DMS53 treated with DMSO at 0.1 percent for 48 hours (cell line): Measurements from ENCODE around the gene CYP1A2.
"Not testable (repeated sequence)": the region's sequence is repeated elsewhere in the genome, so short reads cannot be mapped to it uniquely, and the experiment has no call there.

ENCODE experiments used
- DNase-seq: peaks from one replicate; lab custom pipeline; 2025; ENCODE audit not compliant: unreplicated experiment; lab: John Stamatoyannopoulos, UW

CYP1A2 gene

GRCh38 chr15:74748322-74748946 is at the start of gene CYP1A2:
TSS of gene CYP1A2 (plus strand) at chr15:74748845. CDS start at chr15:74749739, 894 bp downstream.
- no peak for DNase-seq

DNA sequence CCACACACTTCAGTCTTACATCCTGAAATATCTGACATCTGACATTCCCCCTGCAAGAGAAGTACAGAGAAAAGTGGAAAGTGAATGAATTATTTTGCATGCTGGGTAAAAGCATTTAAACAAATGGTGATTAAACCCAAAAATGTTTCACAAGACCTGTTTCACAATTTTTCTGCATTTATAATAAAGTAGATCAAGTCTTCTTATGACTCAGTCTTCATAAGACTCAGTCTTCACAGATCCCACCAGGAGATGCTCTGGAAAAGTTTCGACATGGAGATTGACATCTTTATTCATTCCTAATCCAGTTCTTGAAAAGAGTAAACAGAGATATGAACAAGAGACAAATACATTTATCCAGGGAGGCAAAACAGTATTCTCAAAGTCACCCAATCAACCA is 39.6 kb upstream of the CYP1A2 start:
- no peak for DNase-seq

DNA sequence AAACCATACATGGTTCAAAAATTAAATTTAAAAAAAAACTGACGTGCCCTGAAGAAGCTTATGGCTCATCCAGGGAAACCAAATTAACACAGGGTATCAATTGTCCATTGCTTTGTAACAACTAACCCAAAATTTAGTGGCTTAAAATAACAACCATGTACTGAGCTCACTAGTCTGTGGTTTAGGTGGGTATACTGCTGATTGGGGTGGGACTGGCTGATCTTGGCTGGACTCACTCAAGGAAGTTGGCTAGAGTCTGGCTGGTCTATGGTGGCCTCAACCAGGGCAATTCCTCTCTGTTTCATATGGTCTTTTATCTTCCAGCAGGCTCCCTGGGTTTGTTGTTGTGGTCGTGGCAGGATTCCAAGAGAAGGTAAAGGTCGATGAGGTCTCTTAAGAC is 38.8 kb upstream of the CYP1A2 start:
- DNase-seq = no peak

- DNase-seq = no peak
Measured at GRCh38 chr15:74710319-74711094, 38.1 kb upstream of the CYP1A2 start.

GRCh38 chr15:74712311-74712710 is 36.3 kb upstream of the CYP1A2 start:
- DNase-seq = no peak

- DNase-seq = no peak
Measured at GRCh38 chr15:74716651-74717050, 32.0 kb upstream of the CYP1A2 start.

- no peak for DNase-seq
Measured at GRCh38 chr15:74722591-74722990, 26.1 kb upstream of the CYP1A2 start.

DNA sequence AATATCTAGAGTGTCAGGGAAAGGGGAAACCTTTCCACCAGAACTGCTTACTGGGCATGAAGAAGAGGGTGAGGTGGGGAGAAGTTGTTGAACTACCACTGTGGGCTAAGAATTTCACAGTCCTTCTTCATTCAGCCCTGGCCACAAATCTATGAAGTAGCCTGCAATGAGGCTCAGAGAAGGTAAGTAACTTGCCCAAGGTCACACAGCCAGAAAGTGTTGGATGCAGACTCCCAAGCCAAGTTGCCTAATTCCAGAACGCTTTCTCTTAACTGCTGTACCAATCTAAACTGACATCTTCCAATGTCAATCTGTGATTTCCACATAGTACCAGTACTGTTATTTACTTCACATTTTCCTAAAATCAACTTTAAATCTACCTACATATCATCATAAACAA is 25.5 kb upstream of the CYP1A2 start:
- no peak for DNase-seq

DNA sequence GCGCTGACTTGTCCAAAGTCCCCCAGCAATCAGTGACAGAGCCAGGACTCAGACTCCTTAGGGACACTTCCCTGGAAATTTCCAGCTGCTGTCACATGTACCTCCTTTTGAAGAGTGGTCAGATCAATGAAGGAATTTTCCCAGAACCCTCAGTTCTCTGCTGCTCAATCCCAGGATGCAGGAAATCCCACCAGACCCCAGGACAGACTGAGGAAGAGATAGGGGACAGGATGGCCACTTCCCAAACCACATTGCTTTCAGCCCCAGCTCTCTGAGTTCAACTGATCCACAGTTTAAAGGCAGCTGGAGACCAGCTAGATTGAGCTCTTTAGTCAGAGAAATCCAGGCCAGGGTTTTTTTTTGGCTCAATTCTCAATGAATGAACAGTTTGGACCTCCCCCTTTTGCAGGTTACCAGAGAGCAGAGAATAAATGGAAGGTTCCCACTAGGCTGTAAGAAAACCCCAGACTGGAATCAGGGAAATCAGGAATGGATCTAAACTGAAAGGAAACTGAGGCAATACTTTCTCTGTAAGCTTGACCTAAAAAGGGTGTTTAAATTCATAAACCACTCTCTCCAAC is 24.8 kb upstream of the CYP1A2 start:
- peak; percentile 52 for DNase-seq

DNA sequence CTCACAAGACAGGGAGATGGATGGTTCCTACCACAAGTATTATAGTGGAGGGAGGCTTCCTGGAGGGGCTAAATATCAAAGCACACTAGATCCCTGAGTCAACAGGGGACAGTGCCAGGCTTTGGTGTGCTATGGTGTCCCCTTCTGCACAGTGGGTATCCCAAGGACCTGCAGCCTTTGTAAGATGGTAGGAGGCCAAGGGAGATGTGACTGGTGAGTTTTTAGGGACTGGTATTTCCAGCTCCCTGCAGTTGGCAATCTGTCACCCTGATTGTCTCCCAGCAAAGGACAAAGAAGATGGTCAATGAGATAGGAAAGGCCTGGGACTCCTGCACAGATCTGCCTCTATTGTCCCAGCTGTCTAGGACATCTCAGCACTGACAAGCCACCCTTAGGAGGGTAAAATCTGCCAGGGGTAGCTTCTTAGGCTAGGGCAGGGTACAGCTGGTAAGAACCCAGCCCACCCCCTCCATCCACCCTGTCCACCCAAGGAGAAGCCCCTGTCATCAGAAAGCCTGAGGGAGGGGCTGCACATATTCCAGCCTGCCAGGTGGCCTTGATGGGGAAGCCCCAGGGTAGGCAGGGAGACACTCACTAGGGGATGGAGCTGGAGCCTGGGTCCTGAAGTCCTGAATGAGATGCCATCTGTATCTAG is 23.9 kb upstream of the CYP1A2 start:
- no peak for DNase-seq

GRCh38 chr15:74725225-74725774 is 23.3 kb upstream of the CYP1A2 start, which contains the start of gene CYP1A1:
TSS of gene CYP1A1 (minus strand) at chr15:74725528. CDS start at chr15:74723097, 2,431 bp downstream.
- peak; percentile 11 for DNase-seq

DNA sequence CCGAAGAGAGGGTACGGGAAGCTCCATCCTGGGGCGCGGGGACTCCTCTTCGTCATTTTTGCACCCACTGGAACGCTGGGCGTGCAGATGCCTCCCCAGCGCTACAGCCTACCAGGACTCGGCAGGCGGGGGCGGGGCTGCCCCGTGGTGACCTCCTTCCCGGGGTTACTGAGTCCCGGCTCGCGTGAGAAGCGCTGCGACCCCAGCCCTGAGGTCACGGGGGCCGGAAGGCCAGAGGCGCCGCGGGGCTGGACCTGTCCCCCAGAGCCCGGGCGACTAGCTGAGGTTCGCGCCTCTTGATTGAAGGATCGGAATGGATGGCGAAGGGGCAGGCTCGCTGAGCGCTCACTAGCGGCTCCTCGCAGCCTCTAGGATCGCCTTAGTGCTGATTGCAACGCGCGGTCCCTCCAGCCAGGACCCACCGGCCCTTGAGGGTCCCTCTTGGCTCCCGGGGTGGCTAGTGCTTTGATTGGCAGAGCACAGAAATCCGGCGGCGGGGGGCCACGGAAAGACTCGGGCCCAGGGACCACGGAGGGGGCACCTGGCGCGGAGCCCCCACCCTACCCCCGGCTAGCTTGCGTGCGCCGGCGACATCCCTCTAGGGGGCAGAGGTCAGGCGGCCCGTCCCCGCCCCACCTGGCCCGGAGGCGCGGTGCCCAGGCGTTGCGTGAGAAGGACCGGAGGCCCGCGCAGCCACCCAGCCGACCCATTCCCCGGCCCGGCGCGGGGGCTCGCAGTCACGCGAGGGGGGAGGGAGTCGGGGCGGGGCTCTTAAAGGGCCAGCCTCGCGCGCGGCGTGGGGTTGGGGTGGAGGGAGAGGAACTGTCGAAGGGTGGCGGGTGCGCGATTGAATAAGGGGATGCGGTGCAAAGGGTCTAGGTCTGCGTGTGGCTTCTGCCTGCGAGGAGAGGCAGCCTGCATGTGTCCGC is 22.5 kb upstream of the CYP1A2 start:
- peak; percentile 23 for DNase-seq

DNA sequence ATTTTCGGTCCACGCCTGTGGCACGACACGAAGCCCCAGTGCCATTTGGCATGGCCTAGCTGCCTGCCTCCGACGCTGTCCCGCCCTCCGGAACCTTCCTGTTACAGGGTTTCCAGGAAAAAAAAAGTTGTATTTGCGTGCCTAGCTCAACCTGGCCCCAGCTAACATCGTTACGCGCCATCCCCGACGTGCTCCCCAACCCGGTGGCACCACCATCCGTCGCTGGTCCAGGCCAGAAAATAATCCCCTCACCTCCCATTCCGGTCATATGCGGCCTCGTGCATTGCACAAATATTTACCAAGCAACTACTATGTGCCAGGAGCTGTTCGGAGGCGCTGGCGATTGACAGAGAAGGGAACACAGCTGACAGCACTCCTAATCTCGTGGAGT is 21.9 kb upstream of the CYP1A2 start:
- peak; percentile 22 for DNase-seq

- DNase-seq = peak; percentile 22
Measured at GRCh38 chr15:74727727-74728126, 20.9 kb upstream of the CYP1A2 start.

GRCh38 chr15:74728699-74729098 is 19.9 kb upstream of the CYP1A2 start:
- DNase-seq = not testable (repeated sequence)

GRCh38 chr15:74729372-74729771 is 19.3 kb upstream of the CYP1A2 start:
- DNase-seq = not testable (repeated sequence)

GRCh38 chr15:74730619-74731316 is 17.9 kb upstream of the CYP1A2 start:
- DNase-seq = no peak

DNA sequence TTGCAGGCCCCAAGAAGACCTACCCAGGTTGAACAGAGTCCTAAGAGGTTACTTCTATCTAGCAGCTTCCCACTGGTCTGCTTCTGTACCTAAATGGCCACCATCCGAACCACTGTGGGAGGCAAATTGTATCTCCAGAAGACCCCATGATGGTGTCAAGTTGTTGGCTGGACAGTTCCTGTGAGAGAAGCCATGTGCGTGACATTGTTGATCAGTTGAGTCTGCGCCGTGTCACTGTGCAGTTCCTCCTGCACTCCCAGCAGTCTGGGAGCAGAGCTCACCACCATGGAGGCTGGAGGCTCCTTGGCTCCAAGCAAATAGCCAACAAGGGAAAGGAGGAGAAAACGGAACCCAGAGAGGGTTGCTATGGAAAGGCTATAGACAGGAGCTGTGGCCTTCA is 15.8 kb upstream of the CYP1A2 start:
- DNase-seq = no peak

DNA sequence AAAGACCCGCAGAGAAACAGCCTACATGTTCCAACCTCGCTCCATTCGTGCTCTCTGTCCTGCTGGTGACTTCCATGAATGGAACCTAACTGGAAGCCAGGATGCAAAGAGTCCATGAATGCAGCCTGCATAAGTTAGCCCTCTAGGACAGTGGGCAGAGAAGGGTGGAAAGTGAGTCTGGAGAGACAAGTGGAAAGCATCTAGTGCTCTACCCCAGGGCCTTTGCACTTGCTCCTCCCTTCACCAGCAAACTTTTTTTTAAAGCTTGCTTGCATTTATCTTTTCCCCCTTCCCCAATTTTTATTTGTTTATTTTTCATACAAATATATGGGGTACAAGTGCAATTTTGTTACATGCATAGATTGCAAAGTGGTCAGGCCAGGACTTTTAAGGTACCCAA is 15.4 kb upstream of the CYP1A2 start:
- DNase-seq = no peak

DNA sequence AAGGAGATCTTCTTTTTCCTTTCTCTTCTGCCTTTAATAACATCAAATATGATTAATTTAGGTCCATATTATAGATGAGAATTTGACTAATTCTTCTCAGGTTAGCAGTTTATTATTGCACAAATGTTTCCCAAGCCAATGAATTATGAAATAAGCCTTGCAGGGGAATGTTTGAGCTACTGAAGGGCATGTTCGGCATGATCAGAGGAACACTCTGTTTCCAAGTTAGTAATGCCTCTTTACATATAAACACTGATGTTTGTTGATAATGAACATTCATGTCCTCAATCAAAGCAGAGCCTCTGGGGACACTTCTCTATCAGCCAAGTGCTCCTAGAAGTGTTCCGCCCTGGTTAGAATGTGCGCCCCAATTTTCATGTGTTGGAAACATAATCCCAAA is 13.3 kb upstream of the CYP1A2 start:
- DNase-seq = no peak
